ENCODE results near the gene SHPK. TPM values are rescaled to one million over a fixed set of nuclear protein-coding genes. Genes with fewer than 3 reads are reported as not detected.
"Not testable (repeated sequence)": the region's sequence is repeated elsewhere in the genome, so short reads cannot be mapped to it uniquely, and the experiment has no call there.

SHPK gene
- total RNA-seq, 1 donor from 2014 or later: 22.0 TPM

DNA sequence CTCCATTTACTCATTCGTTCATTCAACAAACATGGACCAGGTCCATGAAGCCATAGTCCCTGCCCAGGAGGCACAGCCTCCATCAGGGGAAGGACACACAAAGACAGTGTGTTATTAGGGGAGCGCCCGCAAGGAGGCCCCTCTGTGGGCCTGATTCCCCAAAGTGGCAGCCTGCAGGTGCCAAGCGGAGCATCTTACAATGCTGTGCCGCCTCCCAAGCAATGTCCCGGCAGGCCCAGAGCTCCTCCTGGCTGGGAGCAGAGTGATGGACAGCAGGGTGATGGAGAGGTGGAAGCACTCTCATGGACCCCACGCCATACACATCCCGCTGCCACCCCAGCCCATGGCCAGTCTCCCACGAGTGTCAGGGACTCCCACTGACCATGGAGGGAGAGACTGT is 52.6 kb downstream of the SHPK start:
- no peaks in the 10 kb centered on the region for H3K9me3 Mint-ChIP-seq (ENCODE audit: low read depth)
- no peak overlapping the region for H3K4me3 Mint-ChIP-seq (ENCODE audit: low read depth)
- H3K27ac Mint-ChIP-seq: no peak overlapping the region
- H3K4me1 Mint-ChIP-seq (ENCODE audit: low read depth): no peaks in the 10 kb centered on the region
- TF ChIP-seq CTCF (IDR thresholded peaks at IDR 0.05; ENCODE audit: unreplicated experiment): no peak
- H3K36me3 Mint-ChIP-seq (ENCODE audit: insufficient read depth): peaks cover 12% of the 10 kb centered on the region
- H3K27me3 Mint-ChIP-seq: no peaks in the 10 kb centered on the region
- no peak for DNase-seq (ENCODE audit: low spot score, unreplicated experiment)

GRCh38 chr17:3582915-3583314 is 53.1 kb downstream of the SHPK start:
- H3K27ac Mint-ChIP-seq: no peak overlapping the region
- peaks cover 12% of the 10 kb centered on the region for H3K36me3 Mint-ChIP-seq (ENCODE audit: insufficient read depth)
- no peaks in the 10 kb centered on the region for H3K4me1 Mint-ChIP-seq (ENCODE audit: low read depth)
- H3K4me3 Mint-ChIP-seq (ENCODE audit: low read depth): no peak overlapping the region
- H3K9me3 Mint-ChIP-seq (ENCODE audit: low read depth): no peaks in the 10 kb centered on the region
- no peak for DNase-seq (ENCODE audit: low spot score, unreplicated experiment)
- no peaks in the 10 kb centered on the region for H3K27me3 Mint-ChIP-seq
- TF ChIP-seq CTCF (IDR thresholded peaks at IDR 0.05; ENCODE audit: unreplicated experiment): no peak

GRCh38 chr17:3578667-3579066 is 57.4 kb downstream of the SHPK start:
- H3K9me3 Mint-ChIP-seq (ENCODE audit: low read depth); H3K4me3 Mint-ChIP-seq (ENCODE audit: low read depth); DNase-seq (ENCODE audit: low spot score, unreplicated experiment); H3K4me1 Mint-ChIP-seq (ENCODE audit: low read depth); H3K27ac Mint-ChIP-seq; H3K27me3 Mint-ChIP-seq: not testable (repeated sequence)
- H3K36me3 Mint-ChIP-seq (ENCODE audit: insufficient read depth): peaks cover 12% of the 10 kb centered on the region

GRCh38 chr17:3576970-3577369 is 59.1 kb downstream of the SHPK start:
- Mint-ChIP-seq H3K4me3 (ENCODE audit: low read depth) (no peak overlapping the region), H3K4me1 (ENCODE audit: low read depth) (no peaks in the 10 kb centered on the region), H3K9me3 (ENCODE audit: low read depth) (no peaks in the 10 kb centered on the region), H3K27me3 (no peaks in the 10 kb centered on the region), H3K36me3 (ENCODE audit: insufficient read depth) (peaks cover 11% of the 10 kb centered on the region), H3K27ac (no peak overlapping the region)
- no peak for DNase-seq (ENCODE audit: low spot score, unreplicated experiment)
- TF ChIP-seq CTCF (IDR thresholded peaks at IDR 0.05; ENCODE audit: unreplicated experiment): no peak

GRCh38 chr17:3575511-3575910 is 60.5 kb downstream of the SHPK start:
- H3K36me3 Mint-ChIP-seq (ENCODE audit: insufficient read depth): peaks cover 10% of the 10 kb centered on the region
- no peak for DNase-seq (ENCODE audit: low spot score, unreplicated experiment)
- H3K4me3 Mint-ChIP-seq (ENCODE audit: low read depth): no peak overlapping the region
- H3K27me3 Mint-ChIP-seq: no peaks in the 10 kb centered on the region
- no peaks in the 10 kb centered on the region for H3K9me3 Mint-ChIP-seq (ENCODE audit: low read depth)
- no peak overlapping the region for H3K27ac Mint-ChIP-seq
- H3K4me1 Mint-ChIP-seq (ENCODE audit: low read depth): no peaks in the 10 kb centered on the region
- TF ChIP-seq CTCF (IDR thresholded peaks at IDR 0.05; ENCODE audit: unreplicated experiment): no peak

GRCh38 chr17:3574231-3574630 is 61.8 kb downstream of the SHPK start:
- Mint-ChIP-seq H3K36me3 (ENCODE audit: insufficient read depth) (peaks cover 8% of the 10 kb centered on the region), H3K27me3 (no peaks in the 10 kb centered on the region), H3K4me3 (ENCODE audit: low read depth) (no peak overlapping the region), H3K27ac (no peak overlapping the region), H3K9me3 (ENCODE audit: low read depth) (no peaks in the 10 kb centered on the region), H3K4me1 (ENCODE audit: low read depth) (no peaks in the 10 kb centered on the region)
- no peak for TF ChIP-seq CTCF (IDR thresholded peaks at IDR 0.05; ENCODE audit: unreplicated experiment)
- DNase-seq (ENCODE audit: low spot score, unreplicated experiment): no peak

Data from progenitor cell of endocrine pancreas (in vitro differentiated cells).